ENCODE data around the gene SH3RF3. TPM values are rescaled to one million over a fixed set of nuclear protein-coding genes. Genes with fewer than 3 reads are reported as not detected.

The SH3RF3 gene
- total and polyA plus RNA-seq, 8 donors, result 7.0 to 11.1 (median 8.3) TPM

DNA sequence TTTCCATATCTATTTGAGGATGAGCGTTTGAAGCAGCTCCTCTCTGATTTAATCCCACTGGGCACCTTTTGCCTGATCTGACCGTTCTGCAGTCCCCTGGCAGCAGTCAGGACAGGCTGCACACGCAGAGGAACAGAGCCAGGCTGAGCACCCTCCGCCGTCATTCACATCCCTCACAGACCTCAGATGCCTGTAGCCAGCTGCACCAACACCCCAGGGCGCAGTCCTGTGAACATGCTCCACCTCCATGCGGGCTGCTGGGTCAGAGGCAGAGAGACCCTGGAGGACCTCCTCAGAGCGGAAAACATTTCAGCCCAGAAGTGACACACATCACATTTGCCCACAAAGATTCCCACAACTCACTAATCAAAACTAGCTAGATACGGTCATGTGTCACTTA lies 338.7 kb downstream of the SH3RF3 start:
- Histone ChIP-seq H3K9me3 (no peaks in the 10 kb centered on the region), H3K36me3 (no peaks in the 10 kb centered on the region), H3K4me3 (no peak overlapping the region), H3K4me1 (no peaks in the 10 kb centered on the region), H3K27ac (no peak overlapping the region), H3K27me3 (no peaks in the 10 kb centered on the region)
- DNase-seq (peak in 1 of 4 donors; percentile 28), ATAC-seq (no peak)
- TF ChIP-seq, protein P1, sequence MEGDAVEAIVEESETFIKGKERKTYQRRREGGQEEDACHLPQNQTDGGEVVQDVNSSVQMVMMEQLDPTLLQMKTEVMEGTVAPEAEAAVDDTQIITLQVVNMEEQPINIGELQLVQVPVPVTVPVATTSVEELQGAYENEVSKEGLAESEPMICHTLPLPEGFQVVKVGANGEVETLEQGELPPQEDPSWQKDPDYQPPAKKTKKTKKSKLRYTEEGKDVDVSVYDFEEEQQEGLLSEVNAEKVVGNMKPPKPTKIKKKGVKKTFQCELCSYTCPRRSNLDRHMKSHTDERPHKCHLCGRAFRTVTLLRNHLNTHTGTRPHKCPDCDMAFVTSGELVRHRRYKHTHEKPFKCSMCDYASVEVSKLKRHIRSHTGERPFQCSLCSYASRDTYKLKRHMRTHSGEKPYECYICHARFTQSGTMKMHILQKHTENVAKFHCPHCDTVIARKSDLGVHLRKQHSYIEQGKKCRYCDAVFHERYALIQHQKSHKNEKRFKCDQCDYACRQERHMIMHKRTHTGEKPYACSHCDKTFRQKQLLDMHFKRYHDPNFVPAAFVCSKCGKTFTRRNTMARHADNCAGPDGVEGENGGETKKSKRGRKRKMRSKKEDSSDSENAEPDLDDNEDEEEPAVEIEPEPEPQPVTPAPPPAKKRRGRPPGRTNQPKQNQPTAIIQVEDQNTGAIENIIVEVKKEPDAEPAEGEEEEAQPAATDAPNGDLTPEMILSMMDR (IDR thresholded peaks at IDR 0.05), result no peak
- intact Hi-C loops (cut with DNase I), result no loop called here

DNA sequence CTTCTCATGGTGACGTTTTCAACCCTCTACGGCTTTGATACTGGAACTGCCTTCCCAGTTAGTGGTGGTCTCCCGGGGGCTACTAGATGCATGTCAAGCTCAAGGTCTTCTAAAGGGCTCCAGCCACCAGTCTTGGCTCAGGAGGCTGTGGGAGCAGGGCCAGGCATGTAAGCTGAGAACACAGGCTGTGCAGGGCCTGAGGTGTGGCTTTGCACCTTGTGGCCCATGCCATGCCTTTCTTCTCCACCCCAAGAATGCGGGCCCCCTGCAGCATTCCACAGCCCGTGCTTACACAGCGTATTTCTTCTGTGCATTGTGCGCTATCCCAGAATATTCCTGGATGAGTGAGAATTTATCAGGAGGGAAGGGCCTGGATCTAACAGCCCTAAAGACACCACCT lies 339.9 kb downstream of the SH3RF3 start:
- no peaks in the 10 kb centered on the region for H3K36me3 ChIP-seq
- no peaks in the 10 kb centered on the region for H3K9me3 ChIP-seq
- DNase-seq, result peak in 1 of 4 donors; percentile 18
- no peak overlapping the region for H3K4me3 ChIP-seq
- no peaks in the 10 kb centered on the region for H3K4me1 ChIP-seq
- no peak for ATAC-seq
- TF ChIP-seq, protein P1 (IDR thresholded peaks at IDR 0.05), result no peak
- no peaks in the 10 kb centered on the region for H3K27me3 ChIP-seq
- intact Hi-C loops (cut with DNase I), result no loop called here
- H3K27ac ChIP-seq, result no peak overlapping the region

DNA sequence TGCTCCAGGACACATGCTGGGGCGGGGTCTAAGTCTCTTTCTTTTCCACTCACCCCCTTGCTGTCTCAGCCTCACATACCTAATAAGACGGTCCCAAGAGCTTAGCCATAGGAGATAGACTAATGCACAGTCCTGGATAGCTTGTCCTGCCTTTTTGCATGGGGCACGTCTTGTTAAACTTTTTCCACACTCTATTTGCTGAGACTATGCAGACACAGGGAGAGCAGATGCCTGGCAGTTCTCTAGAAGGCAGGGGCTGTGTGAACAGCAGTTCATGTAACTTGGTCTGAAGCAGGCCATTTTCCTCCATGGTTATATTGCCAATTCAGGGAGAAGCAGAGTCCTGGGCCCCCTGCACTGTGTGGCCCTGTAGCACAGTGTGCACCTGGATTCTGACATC lies 342.7 kb downstream of the SH3RF3 start:
- DNase-seq (no peak), ATAC-seq (no peak)
- TF ChIP-seq, protein P1 (IDR thresholded peaks at IDR 0.05), result no peak
- no peaks in the 10 kb centered on the region for H3K27me3 ChIP-seq
- no peak overlapping the region for H3K4me3 ChIP-seq
- no peaks in the 10 kb centered on the region for H3K36me3 ChIP-seq
- H3K27ac ChIP-seq, result no peak overlapping the region
- intact Hi-C loops (cut with DNase I), result no loop called here
- H3K9me3 ChIP-seq, result no peaks in the 10 kb centered on the region
- H3K4me1 ChIP-seq, result no peaks in the 10 kb centered on the region

DNA sequence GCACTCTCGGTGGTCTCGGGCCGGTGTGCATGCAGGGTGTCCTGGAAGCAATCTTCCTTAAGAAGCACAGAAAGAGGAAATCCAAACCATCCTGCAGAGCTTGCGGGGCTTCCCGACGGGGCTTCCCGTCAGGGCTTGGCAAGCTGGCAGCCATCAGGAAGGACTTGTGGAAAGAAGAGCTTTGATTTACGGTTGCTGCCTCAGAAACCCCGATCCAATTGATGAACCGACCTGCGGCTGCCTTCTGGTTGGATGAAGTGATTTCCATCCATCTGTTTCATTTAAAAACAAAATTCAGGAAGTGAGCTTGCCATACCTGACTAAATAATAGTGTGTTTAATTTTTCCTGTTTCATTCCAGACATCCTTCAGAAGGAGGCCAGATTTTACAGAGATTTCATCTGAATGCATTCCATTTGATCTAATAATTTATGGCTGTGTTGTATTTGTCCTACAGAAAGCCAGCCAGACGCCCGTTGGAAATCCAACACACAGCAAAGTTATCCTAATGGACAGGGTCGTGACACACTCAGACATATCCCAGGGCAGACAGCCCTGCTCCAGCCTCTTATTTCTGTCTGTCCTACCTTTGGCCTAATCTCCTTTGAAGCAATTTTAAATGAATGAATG lies 343.4 kb downstream of the SH3RF3 start:
- H3K27me3 ChIP-seq, result no peaks in the 10 kb centered on the region
- no peaks in the 10 kb centered on the region for H3K36me3 ChIP-seq
- H3K27ac ChIP-seq, result no peak overlapping the region
- no peaks in the 10 kb centered on the region for H3K9me3 ChIP-seq
- DNase-seq (no peak), ATAC-seq (no peak)
- no peaks in the 10 kb centered on the region for H3K4me1 ChIP-seq
- no peak overlapping the region for H3K4me3 ChIP-seq
- TF ChIP-seq, protein P1 (IDR thresholded peaks at IDR 0.05), result no peak
- intact Hi-C loops (cut with DNase I), result no loop called here

DNA sequence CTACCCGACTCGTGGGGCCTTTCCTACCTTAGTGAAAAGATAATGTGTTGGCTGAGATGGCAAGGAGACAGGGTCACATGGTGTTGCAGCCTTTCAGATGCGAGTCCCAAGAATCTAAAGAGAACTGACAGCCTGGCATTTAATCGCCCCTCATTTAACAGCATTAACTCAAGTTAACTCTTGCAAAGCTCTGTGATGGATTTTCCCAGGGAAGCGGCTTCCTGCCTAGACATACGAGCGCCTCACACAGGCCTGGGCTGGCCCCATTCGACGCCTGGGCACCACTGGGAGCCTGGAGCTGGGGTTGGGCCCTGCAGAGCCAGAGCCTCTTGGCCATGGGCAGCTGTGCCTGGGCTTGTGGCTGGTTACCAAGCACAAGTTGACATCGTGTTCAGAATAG lies 344.0 kb downstream of the SH3RF3 start:
- TF ChIP-seq, protein P1 (IDR thresholded peaks at IDR 0.05), result no peak
- no peak for DNase-seq
- no peaks in the 10 kb centered on the region for H3K36me3 ChIP-seq
- no peaks in the 10 kb centered on the region for H3K27me3 ChIP-seq
- H3K4me1 ChIP-seq, result no peaks in the 10 kb centered on the region
- no peaks in the 10 kb centered on the region for H3K9me3 ChIP-seq
- no peak for ATAC-seq
- no peak overlapping the region for H3K4me3 ChIP-seq
- H3K27ac ChIP-seq, result no peak overlapping the region
- intact Hi-C loops (cut with DNase I), result no loop called here
